Measurements from ENCODE around the gene ECHDC3.

The ECHDC3 gene

GRCh38 chr10:11795101-11795920, 53.1 kb downstream of the ECHDC3 start:
- Histone ChIP-seq H3K4me3 (ENCODE audit: low read length) (no peak overlapping the region), H3K4me2 (ENCODE audit: low read length) (no peak overlapping the region), H3F3A (ENCODE audit: control insufficient read depth, insufficient read depth) (no peaks in the 10 kb centered on the region), H3K4me1 (ENCODE audit: control insufficient read depth, low read length) (peaks cover 18% of the 10 kb centered on the region), H3K9me3 (ENCODE audit: control insufficient read depth, insufficient read depth, low read length) (no peaks in the 10 kb centered on the region), H3K36me3 (ENCODE audit: control insufficient read depth, low read length) (no peaks in the 10 kb centered on the region), H3K9me2 (replicated peaks; ENCODE audit: control insufficient read depth, low read length) (no peaks in the 10 kb centered on the region), H3K27me3 (ENCODE audit: control insufficient read depth, low read length) (no peaks in the 10 kb centered on the region), H4K20me1 (ENCODE audit: control insufficient read depth, insufficient read depth, low read depth, low read length) (no peaks in the 10 kb centered on the region), H3K27ac (ENCODE audit: low read depth, low read length) (no peak overlapping the region), H3K79me2 (ENCODE audit: control insufficient read depth, low read length) (no peaks in the 10 kb centered on the region)
- TF ChIP-seq CTCF (IDR thresholded peaks at IDR 0.05; ENCODE audit: low read depth, low read length, poor library complexity, severe bottlenecking): no peak
- no peak for TF ChIP-seq EZH2phosphoT487 (IDR thresholded peaks at IDR 0.05; ENCODE audit: borderline replicate concordance, low read length)

GRCh38 chr10:11796474-11796873, 54.3 kb downstream of the ECHDC3 start:
- no peaks in the 10 kb centered on the region for H3K79me2 ChIP-seq (ENCODE audit: control insufficient read depth, low read length)
- no peak for TF ChIP-seq EZH2phosphoT487 (IDR thresholded peaks at IDR 0.05; ENCODE audit: borderline replicate concordance, low read length)
- no peak for TF ChIP-seq CTCF (IDR thresholded peaks at IDR 0.05; ENCODE audit: low read depth, low read length, poor library complexity, severe bottlenecking)
- no peaks in the 10 kb centered on the region for H4K20me1 ChIP-seq (ENCODE audit: control insufficient read depth, insufficient read depth, low read depth, low read length)
- H3K4me3 ChIP-seq (ENCODE audit: low read length): no peak overlapping the region
- H3K9me3 ChIP-seq (ENCODE audit: control insufficient read depth, insufficient read depth, low read length): no peaks in the 10 kb centered on the region
- no peaks in the 10 kb centered on the region for H3K9me2 ChIP-seq (replicated peaks; ENCODE audit: control insufficient read depth, low read length)
- H3K4me1 ChIP-seq (ENCODE audit: control insufficient read depth, low read length): peaks cover 18% of the 10 kb centered on the region
- no peaks in the 10 kb centered on the region for H3F3A ChIP-seq (ENCODE audit: control insufficient read depth, insufficient read depth)
- no peaks in the 10 kb centered on the region for H3K36me3 ChIP-seq (ENCODE audit: control insufficient read depth, low read length)
- no peak overlapping the region for H3K4me2 ChIP-seq (ENCODE audit: low read length)
- H3K27me3 ChIP-seq (ENCODE audit: control insufficient read depth, low read length): no peaks in the 10 kb centered on the region
- no peak overlapping the region for H3K27ac ChIP-seq (ENCODE audit: low read depth, low read length)

DNA sequence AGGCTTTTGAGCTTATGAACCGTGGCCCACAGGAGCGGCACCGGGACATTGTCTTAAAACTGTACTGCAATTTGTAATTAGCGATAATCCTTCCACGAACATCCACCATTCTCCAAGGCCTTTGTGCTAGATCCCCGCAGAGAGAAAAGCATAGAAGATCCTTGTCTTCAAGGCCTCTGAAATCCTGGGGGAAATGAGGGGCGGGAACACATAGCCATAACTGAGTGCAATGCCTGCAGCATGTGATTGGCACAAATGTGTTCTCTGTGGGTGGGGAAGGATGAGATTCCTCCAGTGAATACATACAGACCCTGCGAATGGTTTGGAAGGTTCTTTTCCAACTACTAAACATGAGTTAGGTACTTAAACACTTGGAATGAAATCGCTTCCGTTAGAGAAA, 55.1 kb downstream of the ECHDC3 start:
- no peak for TF ChIP-seq CTCF (IDR thresholded peaks at IDR 0.05; ENCODE audit: low read depth, low read length, poor library complexity, severe bottlenecking)
- TF ChIP-seq EZH2phosphoT487 (IDR thresholded peaks at IDR 0.05; ENCODE audit: borderline replicate concordance, low read length): no peak
- Histone ChIP-seq H3K79me2 (ENCODE audit: control insufficient read depth, low read length) (no peaks in the 10 kb centered on the region), H4K20me1 (ENCODE audit: control insufficient read depth, insufficient read depth, low read depth, low read length) (no peaks in the 10 kb centered on the region), H3K4me3 (ENCODE audit: low read length) (no peak overlapping the region), H3K9me2 (replicated peaks; ENCODE audit: control insufficient read depth, low read length) (no peaks in the 10 kb centered on the region), H3K27me3 (ENCODE audit: control insufficient read depth, low read length) (no peaks in the 10 kb centered on the region), H3K9me3 (ENCODE audit: control insufficient read depth, insufficient read depth, low read length) (no peaks in the 10 kb centered on the region), H3K4me1 (ENCODE audit: control insufficient read depth, low read length) (peaks cover 18% of the 10 kb centered on the region), H3K36me3 (ENCODE audit: control insufficient read depth, low read length) (no peaks in the 10 kb centered on the region), H3K27ac (ENCODE audit: low read depth, low read length) (no peak overlapping the region), H3K4me2 (ENCODE audit: low read length) (no peak overlapping the region), H3F3A (ENCODE audit: control insufficient read depth, insufficient read depth) (no peaks in the 10 kb centered on the region)
